Hepatocyte (in vitro differentiated cells): Measurements from ENCODE around the gene ITK. TPM values are rescaled to one million over a fixed set of nuclear protein-coding genes. Genes with fewer than 3 reads are reported as not detected.

Experiments
- DNase-seq: peaks from one replicate; pipeline ENCODE4 v3.0.0-alpha.2; 2016; ENCODE audit warnings: low spot score
- H2AFZ ChIP-seq: fragments of 200-600 bp; sonication (generic); 2 replicates; pipeline ENCODE4 v1.6.0; 2016; ENCODE audit warnings: antibody characterized with exemption, mild to moderate bottlenecking
- H3K27ac ChIP-seq: fragments of 200-600 bp; sonication (generic); 2 replicates; pipeline ENCODE4 v1.5.1; 2016; ENCODE audit warnings: mild to moderate bottlenecking
- H3K27me3 ChIP-seq: fragments of 200-600 bp; sonication (generic); 2 replicates; pipeline ENCODE4 v1.6.1; 2016
- H3K36me3 ChIP-seq: fragments of 200-600 bp; sonication (generic); replicated peaks from 2 replicates; pipeline ENCODE4 v1.5.1; 2016; ENCODE audit warnings: low read depth; ENCODE audit not compliant: insufficient read depth
- H3K4me1 ChIP-seq: fragments of 200-600 bp; sonication (generic); 2 replicates; pipeline ENCODE4 v1.5.1; 2016; ENCODE audit warnings: mild to moderate bottlenecking, moderate library complexity; ENCODE audit not compliant: insufficient read depth
- H3K4me2 ChIP-seq: fragments of 200-600 bp; sonication (generic); 2 replicates; pipeline ENCODE4 v1.6.0; 2016
- H3K4me3 ChIP-seq: fragments of 200-600 bp; sonication (generic); 2 replicates; pipeline ENCODE4 v1.5.1; 2016; ENCODE audit warnings: mild to moderate bottlenecking
- H3K79me2 ChIP-seq: fragments of 200-600 bp; sonication (generic); 2 replicates; pipeline ENCODE4 v1.6.0; 2017; ENCODE audit warnings: mild to moderate bottlenecking
- H3K9me2 ChIP-seq: fragments of 200-600 bp; sonication (generic); replicated peaks from 2 replicates; pipeline ENCODE4 v1.6.0; 2017; ENCODE audit warnings: mild to moderate bottlenecking; ENCODE audit not compliant: insufficient read depth
- H3K9me3 ChIP-seq: fragments of 200-600 bp; sonication (generic); 2 replicates; pipeline ENCODE4 v1.5.1; 2016; ENCODE audit warnings: low read depth, mild to moderate bottlenecking
- H4K20me1 ChIP-seq: fragments of 200-600 bp; sonication (generic); 2 replicates; pipeline ENCODE4 v1.6.0; 2016; ENCODE audit warnings: mild to moderate bottlenecking; ENCODE audit not compliant: insufficient read depth, poor library complexity, severe bottlenecking
- CTCF ChIP-seq: fragments of 200-600 bp; sonication (generic); IDR thresholded peaks from 2 replicates; pipeline ENCODE4 v1.5.1; 2016; ENCODE audit warnings: antibody characterized with exemption, mild to moderate bottlenecking; ENCODE audit not compliant: poor library complexity
- EZH2 ChIP-seq: fragments of 200-600 bp; sonication (generic); IDR thresholded peaks from 2 replicates; pipeline ENCODE4 v1.6.1; 2016; ENCODE audit warnings: antibody characterized with exemption, mild to moderate bottlenecking, borderline replicate concordance
- EZH2phosphoT487 ChIP-seq: fragments of 200-600 bp; sonication (generic); IDR thresholded peaks from one replicate; pipeline ENCODE4 v1.6.1; 2018; ENCODE audit warnings: antibody characterized with exemption, mild to moderate bottlenecking, low read depth, moderate library complexity; ENCODE audit not compliant: unreplicated experiment, severe bottlenecking
- WGBS: methylation state at CpG from one replicate; pipeline ENCODE4 v1.1.6; 2016; ENCODE audit warnings: low lambda C conversion rate; ENCODE audit errors: missing lambda C conversion rate; 5-methylcytosine and 5-hydroxymethylcytosine counted together
- polyA plus RNA-seq: library from polyadenylated mRNA; unstranded; fragments of >200 nt; fragmentation: Nextera tagmentation; extraction: Ambion mirVana; gene quantifications from 2 replicates; pipeline ENCODE4 v1.2.1, GENCODE V29; 2016
- total RNA-seq: library from RNA; depleted of rRNA; stranded (reverse); fragments of >200 nt; gene quantifications from 2 replicates; pipeline ENCODE4 v1.2.3, GENCODE V29; 2014

The ITK gene
- total and polyA plus RNA-seq, 2 experiments from 2014 or later = 0.18 to 0.20 TPM

DNA sequence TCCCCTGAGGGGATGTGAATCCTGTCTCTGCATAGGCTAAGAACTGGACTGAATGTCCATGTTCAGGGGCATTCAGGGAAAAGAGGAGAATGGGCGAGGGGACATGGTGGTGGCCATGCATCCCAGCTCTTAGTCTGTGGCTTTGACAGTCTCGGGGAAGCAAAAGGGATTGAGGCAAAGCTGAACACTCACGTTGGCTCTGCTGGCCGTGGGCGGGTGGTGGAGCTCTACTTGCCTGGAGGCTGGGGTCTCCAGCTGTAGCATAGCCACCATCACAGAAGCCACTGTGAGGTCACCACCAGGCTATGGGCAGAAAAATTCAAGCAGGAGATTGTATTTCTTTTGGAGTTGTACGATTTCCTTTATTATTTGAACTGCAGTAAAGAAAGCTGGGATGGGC lies 18.6 kb upstream of the ITK start:
- no peak overlapping the region for H3K4me3 ChIP-seq
- 87% methylated on average over 6 of the region's 6 CpGs for WGBS
- TF ChIP-seq EZH2 (no peak), EZH2phosphoT487 (no peak), CTCF (no peak)
- no peak for DNase-seq
- no peaks in the 10 kb centered on the region for H3K9me3 ChIP-seq
- no peaks in the 10 kb centered on the region for H3K36me3 ChIP-seq
- H2AFZ ChIP-seq = no peak overlapping the region
- H3K4me1 ChIP-seq = no peaks in the 10 kb centered on the region
- H3K79me2 ChIP-seq = no peaks in the 10 kb centered on the region
- H3K4me2 ChIP-seq = no peak overlapping the region
- H3K27me3 ChIP-seq = peaks cover 7% of the 10 kb centered on the region
- H3K9me2 ChIP-seq = no peaks in the 10 kb centered on the region
- H4K20me1 ChIP-seq = no peaks in the 10 kb centered on the region
- H3K27ac ChIP-seq = no peak overlapping the region

GRCh38 chr5:157162919-157163510 lies 17.6 kb upstream of the ITK start:
- Histone ChIP-seq H3K4me3 (no peak overlapping the region), H3K27ac (no peak overlapping the region), H3K79me2 (no peaks in the 10 kb centered on the region), H3K36me3 (no peaks in the 10 kb centered on the region), H3K9me3 (no peaks in the 10 kb centered on the region), H3K4me1 (no peaks in the 10 kb centered on the region), H3K27me3 (peaks cover 7% of the 10 kb centered on the region), H2AFZ (no peak overlapping the region), H4K20me1 (no peaks in the 10 kb centered on the region), H3K4me2 (no peak overlapping the region), H3K9me2 (no peaks in the 10 kb centered on the region)
- WGBS = 94% methylated on average over 12 of the region's 12 CpGs
- TF ChIP-seq EZH2phosphoT487 (no peak), EZH2 (no peak), CTCF (no peak)
- no peak for DNase-seq

- H3K9me3 ChIP-seq = no peaks in the 10 kb centered on the region
- H3K4me3 ChIP-seq = no peak overlapping the region
- no peaks in the 10 kb centered on the region for H3K79me2 ChIP-seq
- WGBS = 86% methylated on average over 5 of the region's 5 CpGs
- H3K4me1 ChIP-seq = no peaks in the 10 kb centered on the region
- no peak for TF ChIP-seq EZH2
- no peak for TF ChIP-seq CTCF
- TF ChIP-seq EZH2phosphoT487 = no peak
- no peak overlapping the region for H2AFZ ChIP-seq
- no peaks in the 10 kb centered on the region for H4K20me1 ChIP-seq
- no peak overlapping the region for H3K4me2 ChIP-seq
- no peak for DNase-seq
- no peaks in the 10 kb centered on the region for H3K36me3 ChIP-seq
- H3K9me2 ChIP-seq = no peaks in the 10 kb centered on the region
- no peak overlapping the region for H3K27ac ChIP-seq
- peaks cover 7% of the 10 kb centered on the region for H3K27me3 ChIP-seq
Observed at GRCh38 chr5:157164521-157164920, 16.1 kb upstream of the ITK start.

DNA sequence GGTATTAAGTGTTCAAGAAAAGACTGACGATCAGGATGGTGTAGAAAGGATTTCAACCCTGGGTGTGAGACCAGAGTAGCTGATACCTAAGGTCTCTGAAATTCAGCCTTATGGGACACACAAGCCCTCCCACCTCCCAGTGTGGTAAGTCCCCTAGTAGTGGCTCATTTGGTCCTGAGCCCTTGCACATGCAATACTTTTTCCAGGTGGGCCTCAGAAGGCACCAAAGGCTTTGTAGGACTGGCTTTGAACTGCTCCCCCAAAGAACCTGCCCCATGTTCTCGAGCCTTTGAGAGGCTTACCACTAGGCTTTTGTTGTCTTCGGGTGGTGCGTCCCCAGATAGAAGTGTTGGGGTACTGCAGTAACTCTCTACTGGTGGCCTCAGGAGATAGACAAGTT lies 15.4 kb upstream of the ITK start:
- no peak overlapping the region for H3K4me2 ChIP-seq
- TF ChIP-seq EZH2 = no peak
- TF ChIP-seq EZH2phosphoT487 = no peak
- no peak for TF ChIP-seq CTCF
- WGBS = 97% methylated on average over 4 of the region's 4 CpGs
- H3K36me3 ChIP-seq = no peaks in the 10 kb centered on the region
- DNase-seq = no peak
- H3K27me3 ChIP-seq = peaks cover 7% of the 10 kb centered on the region
- H3K4me1 ChIP-seq = no peaks in the 10 kb centered on the region
- no peak overlapping the region for H3K27ac ChIP-seq
- H3K9me3 ChIP-seq = no peaks in the 10 kb centered on the region
- no peaks in the 10 kb centered on the region for H3K9me2 ChIP-seq
- H3K79me2 ChIP-seq = no peaks in the 10 kb centered on the region
- H2AFZ ChIP-seq = no peak overlapping the region
- no peak overlapping the region for H3K4me3 ChIP-seq
- H4K20me1 ChIP-seq = no peaks in the 10 kb centered on the region
